Measurements from ENCODE around the gene SP5.

Gene SP5

DNA sequence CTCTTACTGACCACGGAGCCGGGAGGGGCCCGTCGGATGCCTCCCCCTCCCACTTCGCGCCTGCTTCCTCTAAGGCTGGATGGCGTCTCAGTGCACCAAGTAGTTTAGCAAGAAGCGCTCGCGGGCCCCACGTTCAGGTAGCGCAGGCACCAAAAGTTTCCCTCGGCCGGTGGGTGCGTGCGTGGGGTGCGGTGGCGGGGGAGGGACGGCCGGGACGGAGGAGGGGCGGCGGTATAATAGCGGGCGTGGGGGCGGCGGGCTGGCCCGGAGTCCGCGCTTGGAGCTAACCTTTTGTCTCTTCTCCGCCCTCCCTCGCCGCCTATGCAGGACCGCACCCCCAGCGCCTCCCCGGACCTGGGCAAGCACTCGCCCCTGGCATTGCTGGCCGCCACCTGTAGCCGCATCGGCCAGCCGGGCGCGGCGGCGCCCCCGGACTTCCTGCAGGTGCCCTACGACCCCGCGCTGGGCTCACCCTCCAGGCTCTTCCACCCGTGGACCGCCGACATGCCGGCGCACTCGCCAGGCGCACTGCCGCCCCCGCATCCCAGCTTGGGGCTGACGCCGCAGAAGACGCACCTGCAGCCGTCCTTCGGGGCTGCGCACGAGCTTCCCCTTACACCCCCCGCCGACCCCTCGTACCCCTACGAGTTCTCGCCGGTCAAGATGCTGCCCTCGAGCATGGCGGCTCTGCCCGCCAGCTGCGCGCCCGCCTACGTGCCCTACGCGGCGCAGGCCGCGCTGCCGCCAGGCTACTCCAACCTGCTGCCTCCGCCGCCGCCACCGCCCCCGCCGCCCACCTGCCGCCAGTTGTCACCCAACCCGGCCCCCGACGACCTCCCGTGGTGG, 1.0 kb downstream of the SP5 start:
- no peaks in the 10 kb centered on the region for H3K79me1 ChIP-seq (ENCODE audit: low read length)

GRCh38 chr2:170716851-170717598, 1.9 kb downstream of the SP5 start:
- peak overlapping the region; percentile 11 for H2BK5ac ChIP-seq (ENCODE audit: low read length)
- peak overlapping the region; percentile 34 for H2BK120ac ChIP-seq (ENCODE audit: low read depth, low read length)
- no peaks in the 10 kb centered on the region for H3K36me3 ChIP-seq (ENCODE audit: control insufficient read depth, insufficient read depth, low read length)
- peaks cover 29% of the 10 kb centered on the region for H3K79me2 ChIP-seq (ENCODE audit: control insufficient read depth, insufficient read depth, low read length)
- H2AK5ac ChIP-seq (ENCODE audit: low read length): no peak overlapping the region
- peak overlapping the region; percentile 98 for H3K4ac ChIP-seq (ENCODE audit: low read depth, low read length)
- DNase-seq: peak; percentile 94
- H3K9ac ChIP-seq (ENCODE audit: low read length): peak overlapping the region; percentile 85
- H3K23ac ChIP-seq (ENCODE audit: low read length): peak overlapping the region; percentile 72
- no peaks in the 10 kb centered on the region for H3K27me3 ChIP-seq (ENCODE audit: insufficient read depth, low read length, poor library complexity)
- peaks cover 6% of the 10 kb centered on the region for H3K4me1 ChIP-seq (ENCODE audit: control insufficient read depth, low read depth, low read length)
- peak overlapping the region; percentile 73 for H3K4me2 ChIP-seq (ENCODE audit: low read length)
- WGBS (ENCODE audit: extremely low coverage, insufficient coverage, low lambda C conversion rate): no CpG with 5 or more reads among the region's 74 CpGs
- peak overlapping the region; percentile 83 for H3K18ac ChIP-seq (ENCODE audit: low read length)
- peak overlapping the region; percentile 93 for H3K27ac ChIP-seq (ENCODE audit: low read depth, low read length)
- no peak overlapping the region for H4K5ac ChIP-seq (ENCODE audit: low read length)
- H4K8ac ChIP-seq (ENCODE audit: low read depth, low read length): no peak overlapping the region
- peak overlapping the region; percentile 49 for H3K4me3 ChIP-seq (ENCODE audit: low read length)
- no peaks in the 10 kb centered on the region for H3K79me1 ChIP-seq (ENCODE audit: low read length)
- peak overlapping the region; percentile 80 for H3K56ac ChIP-seq (ENCODE audit: low read length)
- H2BK15ac ChIP-seq (replicated peaks; ENCODE audit: low read depth): no peak overlapping the region

More for the DNA sequence above, 1.0 kb downstream of the SP5 start:
- Histone ChIP-seq H4K8ac (ENCODE audit: low read depth, low read length) (no peak overlapping the region), H3K4me2 (ENCODE audit: low read length) (peak overlapping the region; percentile 71), H3K23ac (ENCODE audit: low read length) (no peak overlapping the region), H3K4me3 (ENCODE audit: low read length) (peak overlapping the region; percentile 60), H2BK15ac (replicated peaks; ENCODE audit: low read depth) (no peak overlapping the region), H2BK5ac (ENCODE audit: low read length) (no peak overlapping the region), H3K79me2 (ENCODE audit: control insufficient read depth, insufficient read depth, low read length) (peaks cover 29% of the 10 kb centered on the region), H3K4me1 (ENCODE audit: control insufficient read depth, low read depth, low read length) (peaks cover 6% of the 10 kb centered on the region), H3K56ac (ENCODE audit: low read length) (peak overlapping the region; percentile 80), H3K18ac (ENCODE audit: low read length) (peak overlapping the region; percentile 83), H4K5ac (ENCODE audit: low read length) (no peak overlapping the region), H2AK5ac (ENCODE audit: low read length) (no peak overlapping the region), H2BK120ac (ENCODE audit: low read depth, low read length) (peak overlapping the region; percentile 63), H3K36me3 (ENCODE audit: control insufficient read depth, insufficient read depth, low read length) (no peaks in the 10 kb centered on the region), H3K4ac (ENCODE audit: low read depth, low read length) (peak overlapping the region; percentile 98), H3K9ac (ENCODE audit: low read length) (peak overlapping the region; percentile 85), H3K27ac (ENCODE audit: low read depth, low read length) (peak overlapping the region; percentile 93), H3K27me3 (ENCODE audit: insufficient read depth, low read length, poor library complexity) (no peaks in the 10 kb centered on the region)
- DNase-seq: peak; percentile 72
- WGBS (ENCODE audit: extremely low coverage, insufficient coverage, low lambda C conversion rate): no CpG with 5 or more reads among the region's 95 CpGs

GRCh38 chr2:170717599-170717963, 2.4 kb downstream of the SP5 start:
- peaks cover 27% of the 10 kb centered on the region for H3K79me2 ChIP-seq (ENCODE audit: control insufficient read depth, insufficient read depth, low read length)
- H2BK5ac ChIP-seq (ENCODE audit: low read length): no peak overlapping the region
- peak overlapping the region; percentile 49 for H3K4me3 ChIP-seq (ENCODE audit: low read length)
- peak overlapping the region; percentile 85 for H3K9ac ChIP-seq (ENCODE audit: low read length)
- peak overlapping the region; percentile 17 for H3K18ac ChIP-seq (ENCODE audit: low read length)
- H3K4me2 ChIP-seq (ENCODE audit: low read length): peak overlapping the region; percentile 82
- peak overlapping the region; percentile 80 for H3K56ac ChIP-seq (ENCODE audit: low read length)
- no peak overlapping the region for H2BK15ac ChIP-seq (replicated peaks; ENCODE audit: low read depth)
- no peak overlapping the region for H4K5ac ChIP-seq (ENCODE audit: low read length)
- no peak for DNase-seq
- no peaks in the 10 kb centered on the region for H3K27me3 ChIP-seq (ENCODE audit: insufficient read depth, low read length, poor library complexity)
- H3K27ac ChIP-seq (ENCODE audit: low read depth, low read length): peak overlapping the region; percentile 93
- no peaks in the 10 kb centered on the region for H3K36me3 ChIP-seq (ENCODE audit: control insufficient read depth, insufficient read depth, low read length)
- no peak overlapping the region for H4K8ac ChIP-seq (ENCODE audit: low read depth, low read length)
- peaks cover 3% of the 10 kb centered on the region for H3K4me1 ChIP-seq (ENCODE audit: control insufficient read depth, low read depth, low read length)
- H3K23ac ChIP-seq (ENCODE audit: low read length): no peak overlapping the region
- no peaks in the 10 kb centered on the region for H3K79me1 ChIP-seq (ENCODE audit: low read length)
- no peak overlapping the region for H2AK5ac ChIP-seq (ENCODE audit: low read length)
- WGBS (ENCODE audit: extremely low coverage, insufficient coverage, low lambda C conversion rate): no CpG with 5 or more reads among the region's 10 CpGs
- H3K4ac ChIP-seq (ENCODE audit: low read depth, low read length): no peak overlapping the region
- H2BK120ac ChIP-seq (ENCODE audit: low read depth, low read length): no peak overlapping the region

DNA sequence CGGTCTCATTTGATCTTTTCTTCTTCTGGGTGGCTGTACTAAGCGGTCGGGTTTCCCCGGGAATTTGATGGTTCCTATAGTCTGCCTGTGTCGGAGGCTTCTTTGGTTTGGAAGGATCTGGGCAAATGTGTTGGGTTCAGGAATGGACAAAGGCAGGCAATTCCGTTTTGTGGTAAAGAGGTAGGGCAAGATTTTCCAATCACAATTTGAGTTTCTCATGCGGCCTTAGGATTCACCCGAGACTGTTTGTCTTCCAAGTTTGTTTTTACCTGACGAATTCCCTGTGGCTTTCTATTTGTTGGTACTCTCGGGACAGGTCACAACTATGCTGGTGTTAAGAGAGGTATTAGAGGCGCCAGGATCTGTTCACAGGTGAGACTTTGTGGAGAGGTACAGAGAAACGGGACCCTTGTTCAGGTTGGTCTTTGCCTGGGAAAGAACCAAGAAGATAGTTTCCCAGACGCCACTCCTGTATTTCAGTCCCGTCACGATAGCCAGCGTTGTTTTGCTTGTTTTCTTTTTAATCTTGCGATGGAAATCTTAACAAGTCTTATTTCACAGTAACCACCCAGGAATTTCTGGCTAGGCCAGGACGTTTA, 3.0 kb downstream of the SP5 start:
- Histone ChIP-seq H3K23ac (ENCODE audit: low read length) (no peak overlapping the region), H4K5ac (ENCODE audit: low read length) (no peak overlapping the region), H3K79me1 (ENCODE audit: low read length) (no peaks in the 10 kb centered on the region), H3K4ac (ENCODE audit: low read depth, low read length) (no peak overlapping the region), H3K27ac (ENCODE audit: low read depth, low read length) (no peak overlapping the region), H3K56ac (ENCODE audit: low read length) (peak overlapping the region; percentile 65), H3K36me3 (ENCODE audit: control insufficient read depth, insufficient read depth, low read length) (no peaks in the 10 kb centered on the region), H3K9ac (ENCODE audit: low read length) (peak overlapping the region; percentile 85), H2BK5ac (ENCODE audit: low read length) (no peak overlapping the region), H3K4me1 (ENCODE audit: control insufficient read depth, low read depth, low read length) (peaks cover under 1% of the 10 kb centered on the region), H3K79me2 (ENCODE audit: control insufficient read depth, insufficient read depth, low read length) (peaks cover 27% of the 10 kb centered on the region), H2BK15ac (replicated peaks; ENCODE audit: low read depth) (no peak overlapping the region), H3K27me3 (ENCODE audit: insufficient read depth, low read length, poor library complexity) (no peaks in the 10 kb centered on the region), H4K8ac (ENCODE audit: low read depth, low read length) (no peak overlapping the region), H3K18ac (ENCODE audit: low read length) (peak overlapping the region; percentile 11), H2AK5ac (ENCODE audit: low read length) (no peak overlapping the region), H3K4me3 (ENCODE audit: low read length) (peak overlapping the region; percentile 49), H3K4me2 (ENCODE audit: low read length) (peak overlapping the region; percentile 82), H2BK120ac (ENCODE audit: low read depth, low read length) (no peak overlapping the region)
- DNase-seq: peak; percentile 36
- WGBS (ENCODE audit: extremely low coverage, insufficient coverage, low lambda C conversion rate): no CpG with 5 or more reads among the region's 18 CpGs

- Histone ChIP-seq H3K4ac (ENCODE audit: low read depth, low read length) (no peak overlapping the region), H3K36me3 (ENCODE audit: control insufficient read depth, insufficient read depth, low read length) (no peaks in the 10 kb centered on the region), H2BK120ac (ENCODE audit: low read depth, low read length) (no peak overlapping the region), H3K18ac (ENCODE audit: low read length) (no peak overlapping the region), H3K23ac (ENCODE audit: low read length) (no peak overlapping the region), H3K27ac (ENCODE audit: low read depth, low read length) (no peak overlapping the region), H4K8ac (ENCODE audit: low read depth, low read length) (no peak overlapping the region), H2BK15ac (replicated peaks; ENCODE audit: low read depth) (no peak overlapping the region), H3K27me3 (ENCODE audit: insufficient read depth, low read length, poor library complexity) (no peaks in the 10 kb centered on the region), H2AK5ac (ENCODE audit: low read length) (no peak overlapping the region), H3K9ac (ENCODE audit: low read length) (no peak overlapping the region), H3K4me3 (ENCODE audit: low read length) (no peak overlapping the region), H3K4me2 (ENCODE audit: low read length) (no peak overlapping the region), H2BK5ac (ENCODE audit: low read length) (no peak overlapping the region), H4K5ac (ENCODE audit: low read length) (no peak overlapping the region), H3K4me1 (ENCODE audit: control insufficient read depth, low read depth, low read length) (no peaks in the 10 kb centered on the region), H3K79me1 (ENCODE audit: low read length) (no peaks in the 10 kb centered on the region), H3K79me2 (ENCODE audit: control insufficient read depth, insufficient read depth, low read length) (peaks cover 27% of the 10 kb centered on the region), H3K56ac (ENCODE audit: low read length) (no peak overlapping the region)
- WGBS (ENCODE audit: extremely low coverage, insufficient coverage, low lambda C conversion rate): no CpG with 5 or more reads among the region's 1 CpG
- DNase-seq: no peak
Observed at GRCh38 chr2:170719810-170720209, 4.7 kb downstream of the SP5 start.
